Testis (tissue), 3 donors: Measurements from ENCODE around the gene OR4D11. TPM values are rescaled to one million over a fixed set of nuclear protein-coding genes. Genes with fewer than 3 reads are reported as not detected.

Source experiments
- DNase-seq: peaks from one replicate; pipeline ENCODE4 v3.0.0-alpha.2; 2019
- H3K27ac ChIP-seq, 2 donors: fragments of 200-600 bp; sonication (generic); one replicate each; pipeline ENCODE4 v1.5.1; 2019
- H3K27me3 ChIP-seq: fragments of 200-600 bp; sonication (generic); one replicate; pipeline ENCODE4 v1.5.1; 2019
- H3K36me3 ChIP-seq: fragments of 200-600 bp; sonication (generic); one replicate; pipeline ENCODE4 v1.5.1; 2017; ENCODE audit warnings: low read depth; ENCODE audit errors: missing control alignments
- H3K4me1 ChIP-seq: fragments of 200-600 bp; sonication (generic); one replicate; pipeline ENCODE4 v1.5.1; 2019
- H3K4me3 ChIP-seq, 2 donors: fragments of 200-600 bp; sonication (generic); one replicate each; pipeline ENCODE4 v1.5.1; 2017 to 2019
- H3K9me3 ChIP-seq: fragments of 200-600 bp; sonication (generic); one replicate; pipeline ENCODE4 v1.5.1; 2017
- CTCF ChIP-seq, 3 experiments: fragments of 450-650 bp in 2 of 3; fragments of 200-600 bp in 1 of 3; sonication (generic) in 1 of 3; IDR thresholded peaks; one replicate each; pipeline ENCODE4 v1.5.1; 2016 to 2019; ENCODE audit warnings: antibody characterized with exemption in 3 of 3, mild to moderate bottlenecking in 2 of 3, moderate library complexity in 1 of 3
- POLR2A ChIP-seq: fragments of 450-650 bp; IDR thresholded peaks from one replicate; pipeline ENCODE4 v1.6.1; 2017; ENCODE audit warnings: antibody characterized with exemption, mild to moderate bottlenecking, moderate library complexity
- WGBS, 2 donors: methylation state at CpG; one replicate each; pipeline ENCODE4 v1.1.5; 2018; 5-methylcytosine and 5-hydroxymethylcytosine counted together
- intact Hi-C: fragments of 100-400 bp; cut with DNase I; formaldehyde crosslinking; loops from one replicate; pipeline ENCODE4 v1.15.1; 2023; ENCODE audit warnings: low total_unique reads
- polyA plus RNA-seq: library from polyadenylated mRNA; stranded (reverse); fragments of 350-450 nt; fragmentation: Illumina TruSeq; extraction: RNeasy Lipid Tissue Mini Kit (QIAGEN cat#74804); gene quantifications from one replicate; pipeline ENCODE4 v1.2.3, GENCODE V29; 2014; ENCODE audit warnings: low read depth, low replicate concordance; ENCODE audit not compliant: insufficient read depth
- total RNA-seq, 2 donors: library from RNA; depleted of rRNA; stranded (reverse); fragments of >200 nt; gene quantifications; one replicate each; pipeline ENCODE4 v1.2.3, GENCODE V29; 2016

Gene OR4D11
- total and polyA plus RNA-seq, 3 donors from 2014 or later = not detected

- WGBS, 2 donors = 65 to 68% methylated on average over 9 of the region's 9 CpGs
- H3K9me3 ChIP-seq = no peaks in the 10 kb centered on the region
- no peaks in the 10 kb centered on the region for H3K36me3 ChIP-seq
- H3K4me1 ChIP-seq = no peaks in the 10 kb centered on the region
- intact Hi-C loops = no loop called here
- no peak overlapping the region for H3K27ac ChIP-seq
- no peak overlapping the region for H3K4me3 ChIP-seq
- H3K27me3 ChIP-seq = no peaks in the 10 kb centered on the region
- no peak for DNase-seq
- TF ChIP-seq CTCF (IDR thresholded peaks at IDR 0.05) (no peak), POLR2A (no peak)
These were observed 28.2 kb upstream of the OR4D11 start for GRCh38 chr11:59475176-59475575.

DNA sequence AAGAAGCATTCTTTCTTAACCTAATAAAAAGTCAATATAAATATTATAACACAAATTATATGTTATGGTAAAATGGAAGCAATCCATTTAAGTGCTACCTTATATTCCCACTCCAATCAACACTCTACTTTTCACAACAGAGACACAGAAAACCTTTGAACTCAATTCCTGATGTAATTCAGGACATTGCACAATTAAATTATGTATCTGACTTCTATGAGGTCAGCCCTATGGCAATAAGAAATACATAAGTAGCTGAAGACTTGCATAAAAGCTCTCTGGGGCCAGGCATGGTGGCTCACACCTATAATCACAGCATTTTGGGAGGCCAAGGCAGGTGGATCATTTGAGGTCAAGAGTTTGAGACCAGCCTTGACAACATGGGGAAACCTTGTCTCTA is 23.5 kb upstream of the OR4D11 start:
- Histone ChIP-seq H3K27ac (no peak overlapping the region), H3K9me3 (no peaks in the 10 kb centered on the region), H3K4me1 (no peaks in the 10 kb centered on the region), H3K4me3 (no peak overlapping the region), H3K27me3 (no peaks in the 10 kb centered on the region), H3K36me3 (no peaks in the 10 kb centered on the region)
- intact Hi-C loops = no loop called here
- TF ChIP-seq POLR2A (no peak), CTCF (IDR thresholded peaks at IDR 0.05) (no peak)
- no peak for DNase-seq

GRCh38 chr11:59480359-59480758 is 23.0 kb upstream of the OR4D11 start:
- no peak overlapping the region for H3K4me3 ChIP-seq
- no peaks in the 10 kb centered on the region for H3K36me3 ChIP-seq
- no peaks in the 10 kb centered on the region for H3K9me3 ChIP-seq
- TF ChIP-seq CTCF (IDR thresholded peaks at IDR 0.05) (no peak), POLR2A (no peak)
- H3K27ac ChIP-seq = no peak overlapping the region
- WGBS, 2 donors = 74 to 82% methylated on average over 3 of the region's 3 CpGs
- intact Hi-C loops = no loop called here
- no peaks in the 10 kb centered on the region for H3K27me3 ChIP-seq
- no peaks in the 10 kb centered on the region for H3K4me1 ChIP-seq
- DNase-seq = no peak

DNA sequence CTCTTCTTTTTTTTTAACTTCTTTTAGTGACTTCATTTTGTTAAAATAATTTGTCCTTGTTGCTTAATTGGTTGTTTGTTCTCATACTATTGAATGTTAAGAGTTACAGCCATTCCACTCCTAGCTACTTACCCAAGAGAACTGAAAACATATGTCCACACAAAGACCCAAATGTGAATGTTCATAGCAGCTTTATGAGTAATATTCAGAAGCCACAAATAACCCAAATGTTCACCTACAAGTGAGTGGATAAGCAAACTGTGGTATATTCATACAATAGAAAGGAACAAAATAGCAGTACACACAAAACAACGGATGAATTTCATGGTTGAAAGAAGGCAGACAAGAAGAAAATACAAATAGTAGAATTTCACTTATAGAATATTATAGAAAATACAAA is 1.4 kb upstream of the OR4D11 start:
- WGBS, 2 donors = 48 to 89% methylated on average over 1 of the region's 1 CpG
- TF ChIP-seq POLR2A (no peak), CTCF (IDR thresholded peaks at IDR 0.05) (no peak)
- H3K4me1 ChIP-seq = no peaks in the 10 kb centered on the region
- H3K27me3 ChIP-seq = no peaks in the 10 kb centered on the region
- no peak for DNase-seq
- H3K27ac ChIP-seq = no peak overlapping the region
- intact Hi-C loops = no loop called here
- no peak overlapping the region for H3K4me3 ChIP-seq
- H3K9me3 ChIP-seq = no peaks in the 10 kb centered on the region
- H3K36me3 ChIP-seq = no peaks in the 10 kb centered on the region

GRCh38 chr11:59510941-59511589 is 7.7 kb downstream of the OR4D11 start, which contains the start of gene OR4D9:
TSS of gene OR4D9 (plus strand) at chr11:59511539. CDS start at chr11:59514913, 3,374 bp downstream.
- Histone ChIP-seq H3K36me3 (no peaks in the 10 kb centered on the region), H3K4me3 (no peak within 1 kb of the TSS), H3K9me3 (no peaks in the 10 kb centered on the region), H3K27me3 (no peaks in the 10 kb centered on the region), H3K4me1 (no peaks in the 10 kb centered on the region), H3K27ac (no peak within 1 kb of the TSS)
- WGBS, 2 donors = 47 to 59% methylated on average over 2 of the region's 2 CpGs
- no peak for DNase-seq
- TF ChIP-seq POLR2A (no peak), CTCF (IDR thresholded peaks at IDR 0.05) (no peak)
- intact Hi-C loops = no loop called here
